Measurements from ENCODE around the gene OST4.

Gene OST4

GRCh38 chr2:27025861-27026851 is 45.3 kb downstream of the OST4 start:
- DNase-seq (ENCODE audit: low read depth, low spot score) = no peak

GRCh38 chr2:27025281-27025800 is 46.1 kb downstream of the OST4 start:
- DNase-seq (ENCODE audit: low read depth, low spot score) = no peak

- DNase-seq (ENCODE audit: low read depth, low spot score) = peak; percentile 23
Measured at GRCh38 chr2:27024812-27025211, 46.6 kb downstream of the OST4 start.

- peak; percentile 57 for DNase-seq (ENCODE audit: low read depth, low spot score)
Measured at GRCh38 chr2:27024188-27024587, 47.3 kb downstream of the OST4 start.

GRCh38 chr2:27023740-27024139 is 47.7 kb downstream of the OST4 start:
- no peak for DNase-seq (ENCODE audit: low read depth, low spot score)

- DNase-seq (ENCODE audit: low read depth, low spot score) = peak; percentile 10
Measured at GRCh38 chr2:27021253-27022049, 50.0 kb downstream of the OST4 start.
